ENCODE data around the gene GALNT3. TPM values are rescaled to one million over a fixed set of nuclear protein-coding genes. Genes with fewer than 3 reads are reported as not detected.

GALNT3 gene
- total RNA-seq, 1 experiment from 2014 or later = 33.1 TPM

GRCh38 chr2:165776013-165776412, 18.0 kb downstream of the GALNT3 start:
- Histone ChIP-seq H4K20me1 (ENCODE audit: insufficient read depth) (no peaks in the 10 kb centered on the region), H3K9me2 (ENCODE audit: insufficient read depth) (no peaks in the 10 kb centered on the region), H2AFZ (no peak overlapping the region), H3F3A (ENCODE audit: insufficient read depth, low read depth) (no peaks in the 10 kb centered on the region), H3K36me3 (ENCODE audit: low read depth) (no peaks in the 10 kb centered on the region), H3K4me3 (no peak overlapping the region), H3K4me2 (no peak overlapping the region), H3K79me2 (ENCODE audit: low read depth) (peaks cover 7% of the 10 kb centered on the region; the same call in 1 of the 2 replicates), H3K9me3 (ENCODE audit: insufficient read depth, low read depth) (no peaks in the 10 kb centered on the region), H3K4me1 (replicated peaks; ENCODE audit: insufficient read depth) (no peaks in the 10 kb centered on the region), H3K27me3 (ENCODE audit: insufficient read depth, low read depth) (no peaks in the 10 kb centered on the region), H3K27ac (no peak overlapping the region)
- intact Hi-C loops (cut with micrococcal nuclease; ENCODE audit: unreplicated experiment) = loop anchor here (5.0 kb wide), 1 partner anchor 96 kb away; no protein-coding TSS in a partner anchor
- TF ChIP-seq CTCF (conservative IDR thresholded peaks at IDR 0.05) (no peak), EZH2 (IDR thresholded peaks at IDR 0.05; ENCODE audit: low read depth) (no peak)
- BruUV-seq (replicated peaks) = no TSS peak
- DNase-seq = no peak
- ChIA-PET POLR2A (ENCODE audit: unreplicated experiment) (no interaction called here), CTCF (no interaction called here)

DNA sequence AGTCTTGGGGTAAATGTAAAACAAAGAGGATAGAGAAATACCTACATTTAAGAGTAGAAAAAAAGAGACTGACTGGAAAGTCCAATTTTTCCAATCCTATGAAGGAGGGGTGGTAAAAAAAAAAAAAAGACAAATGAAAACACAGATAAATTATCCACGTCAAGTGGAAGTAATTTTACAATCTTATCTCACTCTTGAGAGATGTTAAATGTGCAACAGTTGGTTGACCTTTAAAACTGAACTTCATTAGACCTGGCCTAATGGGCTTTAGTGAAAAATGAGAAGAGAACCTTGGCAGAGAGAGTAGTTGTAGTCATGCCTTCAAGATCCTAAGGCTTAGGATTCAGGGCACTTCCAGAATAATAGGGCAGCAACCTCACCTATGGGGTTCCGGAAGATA, 20.4 kb downstream of the GALNT3 start:
- no peaks in the 10 kb centered on the region for H3K9me3 ChIP-seq (ENCODE audit: insufficient read depth, low read depth)
- no peaks in the 10 kb centered on the region for H3K4me1 ChIP-seq (replicated peaks; ENCODE audit: insufficient read depth)
- TF ChIP-seq EZH2 (IDR thresholded peaks at IDR 0.05; ENCODE audit: low read depth) = no peak
- no peak for TF ChIP-seq CTCF (conservative IDR thresholded peaks at IDR 0.05)
- H3K4me2 ChIP-seq = no peak overlapping the region
- ChIA-PET CTCF (no interaction called here), POLR2A (ENCODE audit: unreplicated experiment) (no interaction called here)
- intact Hi-C loops (cut with micrococcal nuclease; ENCODE audit: unreplicated experiment) = no loop called here
- H3K36me3 ChIP-seq (ENCODE audit: low read depth) = no peaks in the 10 kb centered on the region
- no peak overlapping the region for H2AFZ ChIP-seq
- H3K79me2 ChIP-seq (ENCODE audit: low read depth) = peaks cover 7% of the 10 kb centered on the region; the same call in 1 of the 2 replicates
- H3K9me2 ChIP-seq (ENCODE audit: insufficient read depth) = no peaks in the 10 kb centered on the region
- no peaks in the 10 kb centered on the region for H3F3A ChIP-seq (ENCODE audit: insufficient read depth, low read depth)
- no peaks in the 10 kb centered on the region for H3K27me3 ChIP-seq (ENCODE audit: insufficient read depth, low read depth)
- H4K20me1 ChIP-seq (ENCODE audit: insufficient read depth) = no peaks in the 10 kb centered on the region
- no peak for DNase-seq
- no peak overlapping the region for H3K4me3 ChIP-seq
- no peak overlapping the region for H3K27ac ChIP-seq
- BruUV-seq (replicated peaks) = no TSS peak

DNA sequence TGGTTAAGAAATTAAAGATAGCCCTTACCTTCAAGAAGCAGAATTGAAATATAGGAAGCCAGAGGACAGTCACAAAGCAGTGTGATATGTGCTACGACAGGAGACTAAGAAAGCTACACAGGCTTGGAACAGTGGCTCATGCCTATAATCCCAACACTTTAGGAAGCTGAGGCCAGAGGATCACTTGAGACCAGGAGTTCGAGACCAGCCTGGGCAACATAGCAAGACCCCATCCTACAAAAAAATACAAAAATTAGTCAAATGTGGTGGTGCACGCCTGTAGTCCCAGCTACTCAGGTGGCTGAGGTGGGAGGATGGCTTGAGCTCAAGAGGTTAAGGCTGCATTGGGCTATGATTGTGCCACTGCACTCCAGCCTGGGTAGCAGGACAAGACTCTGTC, 21.9 kb downstream of the GALNT3 start:
- POLR2A ChIA-PET (ENCODE audit: unreplicated experiment) = no interaction called here
- H2AFZ ChIP-seq = no peak overlapping the region
- H3K79me2 ChIP-seq (ENCODE audit: low read depth) = 0 out of 2 replicates have a peak, but pooled peaks cover 7% of the 10 kb centered on the region
- H3F3A ChIP-seq (ENCODE audit: insufficient read depth, low read depth) = no peaks in the 10 kb centered on the region
- intact Hi-C loops (cut with micrococcal nuclease; ENCODE audit: unreplicated experiment) = no loop called here
- TF ChIP-seq CTCF (conservative IDR thresholded peaks at IDR 0.05) (no peak), EZH2 (IDR thresholded peaks at IDR 0.05; ENCODE audit: low read depth) (no peak)
- H3K9me3 ChIP-seq (ENCODE audit: insufficient read depth, low read depth) = no peaks in the 10 kb centered on the region
- BruUV-seq (replicated peaks) = no TSS peak
- CTCF ChIA-PET = no interaction called here
- no peaks in the 10 kb centered on the region for H4K20me1 ChIP-seq (ENCODE audit: insufficient read depth)
- H3K36me3 ChIP-seq (ENCODE audit: low read depth) = no peaks in the 10 kb centered on the region
- no peaks in the 10 kb centered on the region for H3K4me1 ChIP-seq (replicated peaks; ENCODE audit: insufficient read depth)
- H3K4me2 ChIP-seq = no peak overlapping the region
- no peak overlapping the region for H3K27ac ChIP-seq
- H3K27me3 ChIP-seq (ENCODE audit: insufficient read depth, low read depth) = no peaks in the 10 kb centered on the region
- DNase-seq = no peak
- no peaks in the 10 kb centered on the region for H3K9me2 ChIP-seq (ENCODE audit: insufficient read depth)
- no peak overlapping the region for H3K4me3 ChIP-seq
